Raji (cell line): ENCODE measurements around the gene HAPLN1.

Experiments used
- POLR2A ChIP-seq: IDR thresholded peaks from 2 replicates; pipeline ENCODE4 v1.6.1; 2011; ENCODE audit warnings: low read depth, low read length, control low read depth; ENCODE audit not compliant: insufficient read depth

HAPLN1 gene

GRCh38 chr5:83720836-83721537, at the start of gene HAPLN1:
TSS of gene HAPLN1 (minus strand) at chr5:83720855. CDS start at chr5:83673523, 47,332 bp downstream.
- no peak for TF ChIP-seq POLR2A

DNA sequence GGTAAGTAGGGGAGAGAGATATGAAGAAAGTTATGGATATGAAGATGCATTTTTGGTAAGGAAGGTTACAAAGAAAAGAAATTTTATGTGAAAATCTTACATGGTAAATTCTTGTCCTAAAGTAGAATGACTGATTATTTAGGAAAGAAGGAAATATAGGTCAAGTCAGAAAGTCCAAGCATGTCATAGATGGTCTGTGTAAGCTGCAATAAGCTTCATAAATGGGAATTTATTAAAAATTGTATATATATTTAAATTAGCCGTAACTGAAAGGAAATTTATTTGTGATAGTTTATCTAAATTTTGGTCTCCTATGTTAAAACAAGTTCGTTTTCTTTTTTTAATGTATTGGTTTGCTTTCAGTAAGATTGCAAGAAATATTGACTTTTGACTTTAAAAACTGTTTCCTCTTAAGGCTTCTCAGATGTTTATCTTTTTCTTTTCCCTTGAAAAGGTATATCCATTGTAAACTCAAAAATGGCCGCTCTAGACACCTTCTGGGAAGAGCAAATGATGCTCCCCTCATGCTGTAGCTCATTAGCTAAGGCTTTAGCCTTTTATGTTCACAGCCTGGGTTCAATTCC, 46.8 kb upstream of the HAPLN1 start:
- TF ChIP-seq POLR2A, result no peak

DNA sequence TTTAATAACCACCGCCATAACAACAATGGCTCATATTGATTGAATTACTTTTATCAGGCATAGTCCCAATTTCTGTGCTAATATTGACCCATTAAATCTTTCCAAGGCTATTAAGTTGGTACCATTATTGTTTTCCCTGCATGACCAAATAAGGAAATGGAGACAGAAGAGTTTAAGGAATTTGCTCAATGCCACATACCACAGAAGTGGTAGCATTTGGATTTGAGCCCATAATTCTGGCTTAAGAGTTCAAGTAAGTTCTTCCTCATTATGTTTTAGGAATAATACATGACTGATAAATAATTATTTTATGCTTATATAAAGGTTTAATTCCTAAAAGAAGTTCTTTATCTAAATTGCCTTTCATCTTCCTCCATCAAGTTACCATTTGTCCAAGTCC, 43.4 kb upstream of the HAPLN1 start:
- TF ChIP-seq POLR2A, result no peak

DNA sequence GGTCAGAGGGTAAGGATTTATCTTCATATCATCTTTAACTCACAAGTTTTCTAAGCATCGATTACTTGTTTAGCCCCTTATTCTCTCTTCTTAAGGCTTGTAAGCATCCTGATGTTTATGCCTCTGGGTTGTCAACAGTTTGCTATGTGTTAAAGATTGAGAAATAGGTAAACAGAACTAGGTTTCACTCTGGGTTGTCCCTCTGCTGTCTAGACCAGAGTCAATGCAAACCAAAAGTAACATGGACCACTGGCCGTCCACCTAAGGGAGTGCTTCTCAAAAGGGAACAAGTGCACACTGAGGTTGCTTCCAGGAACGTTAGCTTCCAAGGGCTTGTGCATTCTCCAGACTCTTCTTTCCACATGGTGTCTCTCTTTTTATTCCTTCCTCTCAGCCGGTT, 39.9 kb upstream of the HAPLN1 start:
- TF ChIP-seq POLR2A, result no peak

DNA sequence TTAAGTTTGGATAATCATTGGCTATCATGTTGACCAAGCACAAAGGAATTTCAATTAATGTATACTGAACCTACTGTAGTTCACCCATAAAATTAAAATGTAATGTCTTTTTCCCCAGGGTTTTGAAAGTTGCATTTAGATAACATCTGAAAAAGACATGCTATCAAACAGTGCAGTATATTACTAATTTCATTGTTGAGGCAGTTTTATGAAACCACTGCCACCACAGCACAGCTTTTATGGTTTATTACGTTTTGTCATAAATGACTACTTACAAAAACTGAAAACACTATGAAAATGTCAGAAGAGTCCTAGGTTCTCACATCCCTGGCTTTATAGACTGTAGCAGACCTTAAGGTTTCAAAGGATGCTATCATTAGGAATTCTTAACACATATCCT, 32.0 kb upstream of the HAPLN1 start:
- no peak for TF ChIP-seq POLR2A

GRCh38 chr5:83751201-83751600, 30.5 kb upstream of the HAPLN1 start:
- TF ChIP-seq POLR2A, result no peak

- no peak for TF ChIP-seq POLR2A
Measured at GRCh38 chr5:83750749-83751148, 30.1 kb upstream of the HAPLN1 start.

- no peak for TF ChIP-seq POLR2A
Measured at GRCh38 chr5:83745816-83746215, 25.2 kb upstream of the HAPLN1 start.

- TF ChIP-seq POLR2A, result no peak
Measured at GRCh38 chr5:83744821-83745220, 24.2 kb upstream of the HAPLN1 start.

GRCh38 chr5:83742089-83742488, 21.4 kb upstream of the HAPLN1 start:
- TF ChIP-seq POLR2A, result no peak

DNA sequence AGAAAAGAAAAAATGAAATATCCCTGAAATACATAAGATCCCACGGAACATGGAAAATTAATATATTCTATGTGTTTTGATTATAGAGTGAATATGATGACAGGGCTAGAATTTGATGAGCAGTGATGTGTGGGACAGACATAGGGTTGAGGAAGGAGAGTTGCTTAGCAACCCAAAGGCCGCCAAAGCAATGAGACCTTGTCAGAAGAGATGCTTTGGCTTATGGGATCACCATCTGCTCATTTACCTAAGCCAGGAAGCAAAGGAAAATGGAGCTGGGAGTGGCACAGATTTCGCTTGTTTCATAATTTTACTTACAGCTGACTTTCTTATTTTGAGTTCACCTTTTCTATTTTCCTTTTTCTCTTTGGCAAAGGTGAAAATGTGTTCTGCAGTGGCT, 20.9 kb upstream of the HAPLN1 start:
- no peak for TF ChIP-seq POLR2A

- TF ChIP-seq POLR2A, result no peak
Measured at GRCh38 chr5:83740741-83741140, 20.1 kb upstream of the HAPLN1 start.

- TF ChIP-seq POLR2A, result no peak
Measured at GRCh38 chr5:83731638-83732037, 11.0 kb upstream of the HAPLN1 start.

- no peak for TF ChIP-seq POLR2A
Measured at GRCh38 chr5:83729362-83729761, 8.7 kb upstream of the HAPLN1 start.

- TF ChIP-seq POLR2A, result no peak
Measured at GRCh38 chr5:83726912-83727311, 6.3 kb upstream of the HAPLN1 start.

GRCh38 chr5:83724935-83725334, 4.3 kb upstream of the HAPLN1 start:
- no peak for TF ChIP-seq POLR2A

DNA sequence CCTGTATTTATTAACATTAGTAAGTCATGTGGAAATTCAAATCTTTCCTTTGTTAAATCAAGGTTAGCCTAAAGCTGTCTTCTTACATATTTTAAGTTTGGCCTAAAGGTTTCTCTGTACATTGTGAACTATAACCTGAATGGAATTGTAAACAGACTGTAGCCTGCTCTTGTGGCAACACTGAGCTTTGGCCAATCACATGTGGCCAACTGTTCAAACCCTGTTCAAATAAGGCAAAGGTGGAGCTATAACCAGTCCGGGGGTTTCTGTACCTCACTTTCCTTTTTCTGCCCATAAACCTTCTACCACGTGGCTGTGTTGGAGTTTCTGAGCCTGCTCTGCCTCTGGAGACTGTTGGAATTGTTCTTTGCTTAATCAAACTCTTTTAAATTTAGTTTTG, 3.3 kb upstream of the HAPLN1 start:
- TF ChIP-seq POLR2A, result no peak
